ENCODE data around the gene PIGU. TPM values are rescaled to one million over a fixed set of nuclear protein-coding genes. Genes with fewer than 3 reads are reported as not detected.

PIGU gene
- polyA plus RNA-seq, 1 donor from 2014 or later, result 35.8 TPM

- H2AFZ ChIP-seq (ENCODE audit: low read depth, low read length), result no peak overlapping the region
- no peak overlapping the region for H3K9ac ChIP-seq (ENCODE audit: low read length)
- no peaks in the 10 kb centered on the region for H3K9me3 ChIP-seq (ENCODE audit: low read length)
- H3K4me2 ChIP-seq (ENCODE audit: low read length), result no peak overlapping the region
- no peaks in the 10 kb centered on the region for H3K79me2 ChIP-seq (replicated peaks; ENCODE audit: insufficient read depth, low read length)
- H3K27me3 ChIP-seq (ENCODE audit: insufficient read depth, low read depth, low read length), result no peaks in the 10 kb centered on the region
- H3F3A ChIP-seq (ENCODE audit: insufficient read depth, low read length, poor library complexity, severe bottlenecking), result no peaks in the 10 kb centered on the region
- no peak overlapping the region for H3K27ac ChIP-seq (ENCODE audit: low read length)
- H4K20me1 ChIP-seq (ENCODE audit: insufficient read depth), result no peaks in the 10 kb centered on the region
- H3K4me3 ChIP-seq (ENCODE audit: low read length), result no peak overlapping the region
- no peaks in the 10 kb centered on the region for H3K9me2 ChIP-seq (ENCODE audit: insufficient read depth, low read length)
- H3K36me3 ChIP-seq (ENCODE audit: insufficient read depth, low read length), result no peaks in the 10 kb centered on the region
- TF ChIP-seq MXI1 (conservative IDR thresholded peaks at IDR 0.05; ENCODE audit: poor library complexity, severe bottlenecking) (no peak), SMC3 (conservative IDR thresholded peaks at IDR 0.05; ENCODE audit: poor library complexity) (no peak), POLR2AphosphoS5 (IDR thresholded peaks at IDR 0.05) (no peak), TAF1 (IDR thresholded peaks at IDR 0.05; ENCODE audit: low read depth) (no peak), RAD21 (conservative IDR thresholded peaks at IDR 0.05) (no peak)
- TF ChIP-seq, protein P1, sequence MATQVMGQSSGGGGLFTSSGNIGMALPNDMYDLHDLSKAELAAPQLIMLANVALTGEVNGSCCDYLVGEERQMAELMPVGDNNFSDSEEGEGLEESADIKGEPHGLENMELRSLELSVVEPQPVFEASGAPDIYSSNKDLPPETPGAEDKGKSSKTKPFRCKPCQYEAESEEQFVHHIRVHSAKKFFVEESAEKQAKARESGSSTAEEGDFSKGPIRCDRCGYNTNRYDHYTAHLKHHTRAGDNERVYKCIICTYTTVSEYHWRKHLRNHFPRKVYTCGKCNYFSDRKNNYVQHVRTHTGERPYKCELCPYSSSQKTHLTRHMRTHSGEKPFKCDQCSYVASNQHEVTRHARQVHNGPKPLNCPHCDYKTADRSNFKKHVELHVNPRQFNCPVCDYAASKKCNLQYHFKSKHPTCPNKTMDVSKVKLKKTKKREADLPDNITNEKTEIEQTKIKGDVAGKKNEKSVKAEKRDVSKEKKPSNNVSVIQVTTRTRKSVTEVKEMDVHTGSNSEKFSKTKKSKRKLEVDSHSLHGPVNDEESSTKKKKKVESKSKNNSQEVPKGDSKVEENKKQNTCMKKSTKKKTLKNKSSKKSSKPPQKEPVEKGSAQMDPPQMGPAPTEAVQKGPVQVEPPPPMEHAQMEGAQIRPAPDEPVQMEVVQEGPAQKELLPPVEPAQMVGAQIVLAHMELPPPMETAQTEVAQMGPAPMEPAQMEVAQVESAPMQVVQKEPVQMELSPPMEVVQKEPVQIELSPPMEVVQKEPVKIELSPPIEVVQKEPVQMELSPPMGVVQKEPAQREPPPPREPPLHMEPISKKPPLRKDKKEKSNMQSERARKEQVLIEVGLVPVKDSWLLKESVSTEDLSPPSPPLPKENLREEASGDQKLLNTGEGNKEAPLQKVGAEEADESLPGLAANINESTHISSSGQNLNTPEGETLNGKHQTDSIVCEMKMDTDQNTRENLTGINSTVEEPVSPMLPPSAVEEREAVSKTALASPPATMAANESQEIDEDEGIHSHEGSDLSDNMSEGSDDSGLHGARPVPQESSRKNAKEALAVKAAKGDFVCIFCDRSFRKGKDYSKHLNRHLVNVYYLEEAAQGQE (IDR thresholded peaks at IDR 0.05; ENCODE audit: borderline replicate concordance), result no peak
Observed at GRCh38 chr20:34560614-34561013, 116.3 kb downstream of the PIGU start.

DNA sequence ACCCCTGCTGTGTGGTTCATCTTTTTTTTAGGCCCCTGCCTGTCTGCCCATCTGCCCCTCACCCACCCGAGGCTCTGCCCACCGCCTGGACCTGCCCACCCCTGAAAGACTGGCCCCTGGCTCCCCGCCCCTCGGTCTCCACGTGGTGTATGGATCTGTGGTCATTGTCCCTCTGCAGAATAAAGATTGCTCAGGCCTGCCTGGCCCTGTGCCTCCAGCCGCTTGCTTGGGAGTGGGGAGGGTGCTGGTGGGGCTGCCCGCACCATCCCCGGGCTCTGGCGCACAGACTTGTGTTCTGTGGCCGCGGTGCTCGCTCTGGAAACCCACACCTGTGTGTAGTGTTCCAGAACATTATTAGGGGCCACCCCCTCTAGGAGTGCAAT, 116.8 kb downstream of the PIGU start:
- no peak overlapping the region for H3K9ac ChIP-seq (ENCODE audit: low read length)
- H3K79me2 ChIP-seq (replicated peaks; ENCODE audit: insufficient read depth, low read length), result no peaks in the 10 kb centered on the region
- no peaks in the 10 kb centered on the region for H3K9me3 ChIP-seq (ENCODE audit: low read length)
- no peak overlapping the region for H3K27ac ChIP-seq (ENCODE audit: low read length)
- no peaks in the 10 kb centered on the region for H3K36me3 ChIP-seq (ENCODE audit: insufficient read depth, low read length)
- H3K4me3 ChIP-seq (ENCODE audit: low read length), result no peak overlapping the region
- H3K27me3 ChIP-seq (ENCODE audit: insufficient read depth, low read depth, low read length), result no peaks in the 10 kb centered on the region
- no peaks in the 10 kb centered on the region for H4K20me1 ChIP-seq (ENCODE audit: insufficient read depth)
- H3F3A ChIP-seq (ENCODE audit: insufficient read depth, low read length, poor library complexity, severe bottlenecking), result no peaks in the 10 kb centered on the region
- no peaks in the 10 kb centered on the region for H3K9me2 ChIP-seq (ENCODE audit: insufficient read depth, low read length)
- no peak overlapping the region for H2AFZ ChIP-seq (ENCODE audit: low read depth, low read length)
- TF ChIP-seq SMC3 (conservative IDR thresholded peaks at IDR 0.05; ENCODE audit: poor library complexity) (no peak), EP300 (conservative IDR thresholded peaks at IDR 0.05; ENCODE audit: poor library complexity, severe bottlenecking) (no peak), EZH2 (IDR thresholded peaks at IDR 0.05; ENCODE audit: borderline replicate concordance, insufficient read depth, low read length, poor library complexity, severe bottlenecking) (no peak), CTCF (IDR thresholded peaks at IDR 0.05; ENCODE audit: poor library complexity, severe bottlenecking) (no peak), RAD21 (conservative IDR thresholded peaks at IDR 0.05) (no peak), MXI1 (conservative IDR thresholded peaks at IDR 0.05; ENCODE audit: poor library complexity, severe bottlenecking) (no peak), TAF1 (IDR thresholded peaks at IDR 0.05; ENCODE audit: low read depth) (no peak), POLR2AphosphoS5 (IDR thresholded peaks at IDR 0.05) (no peak)
- TF ChIP-seq, protein P1 (IDR thresholded peaks at IDR 0.05; ENCODE audit: borderline replicate concordance), result no peak
- no peak overlapping the region for H3K4me2 ChIP-seq (ENCODE audit: low read length)
